Stimulated activated CD8-positive, alpha-beta memory T cell treated with anti-CD3 and anti-CD28 coated beads, Interleukin-4, amount 100 ng/mL, for 4 hours (primary cell): ENCODE data around the gene CDC5L.

Experiments used
- DNase-seq, 2 donors: peaks; one replicate each; pipeline ENCODE4 v3.0.0-alpha.2; 2020; ENCODE audit warnings: low read depth in 2 of 2, low spot score in 1 of 2

The CDC5L gene

DNA sequence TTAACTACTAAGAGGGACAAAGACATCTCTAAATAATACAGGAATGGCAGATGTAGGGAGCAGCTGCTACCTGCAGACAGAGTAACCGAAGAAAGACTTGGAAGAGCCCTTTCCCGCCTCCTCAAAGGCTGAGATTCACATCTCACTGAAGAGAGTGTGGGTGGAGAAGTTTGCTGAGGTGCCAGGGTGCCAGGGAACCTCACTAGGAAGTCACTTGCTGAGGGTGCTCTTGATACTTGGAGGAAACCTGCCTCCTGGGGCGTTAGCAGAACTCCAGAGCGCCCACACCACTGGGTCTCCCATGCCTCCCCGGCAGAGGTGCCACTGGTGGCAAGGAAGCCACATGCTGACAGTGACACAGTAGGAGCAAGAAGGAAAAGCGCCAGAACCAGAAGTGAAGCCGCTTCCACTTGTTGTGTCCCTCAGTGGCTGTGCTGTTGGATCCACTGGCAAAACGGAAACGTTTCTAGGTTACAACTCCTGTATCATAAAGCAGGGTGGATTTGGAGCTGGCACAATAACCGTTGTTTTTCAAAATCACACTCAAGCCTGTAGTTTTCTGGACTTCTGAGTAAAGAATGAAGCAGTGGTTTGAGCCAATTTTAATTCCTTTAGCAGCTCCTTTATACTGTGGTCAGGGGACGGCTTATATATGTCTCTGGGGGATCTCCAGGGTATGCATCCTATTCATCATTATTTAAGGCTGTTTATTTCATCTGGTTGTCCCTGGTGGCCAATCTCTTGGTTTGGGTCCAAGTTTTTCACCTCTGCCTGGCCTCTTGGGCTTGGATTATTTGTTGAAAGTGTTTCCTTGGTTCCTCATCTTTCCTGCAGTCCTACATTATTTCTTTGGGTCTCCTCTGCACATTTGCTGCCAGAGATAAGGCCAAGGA lies 64.5 kb downstream of the CDC5L start:
- no peak for DNase-seq

DNA sequence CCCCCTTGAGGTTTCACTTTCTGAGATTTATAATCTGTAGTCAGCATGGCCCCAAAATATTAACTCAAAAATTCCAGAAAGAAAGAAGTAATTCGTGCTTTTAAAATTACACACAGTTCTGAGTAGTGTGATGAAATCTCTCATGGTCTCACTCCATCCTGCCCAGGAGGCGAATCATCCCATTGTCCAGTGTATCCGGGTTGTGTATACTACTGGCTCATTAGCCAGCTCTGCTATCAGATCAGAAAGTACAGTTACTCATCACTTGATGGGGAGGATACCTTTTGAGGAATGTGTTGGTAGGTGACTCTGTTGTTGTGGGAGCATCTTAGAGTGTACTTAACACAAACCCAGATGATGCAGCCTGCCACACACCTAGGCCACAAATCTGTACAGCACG lies 65.2 kb downstream of the CDC5L start:
- no peak for DNase-seq

DNA sequence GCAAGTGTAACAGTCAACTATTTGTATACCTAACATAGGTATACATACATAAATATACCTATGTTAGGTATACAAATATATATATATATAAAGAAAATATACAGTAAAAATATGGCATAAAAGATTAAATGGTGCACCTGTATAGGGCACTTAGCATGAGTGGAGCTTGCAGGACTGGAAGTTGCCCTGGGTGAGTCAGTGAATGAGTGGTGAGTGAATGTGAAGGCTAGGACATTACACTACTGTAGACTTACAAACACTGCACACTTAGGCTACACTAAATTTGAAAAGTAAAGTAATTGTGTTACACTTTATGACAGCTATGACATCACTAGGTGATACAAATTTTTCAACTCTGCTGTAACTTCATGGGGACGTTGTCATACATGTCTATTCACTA lies 65.6 kb downstream of the CDC5L start:
- DNase-seq, result no peak

DNA sequence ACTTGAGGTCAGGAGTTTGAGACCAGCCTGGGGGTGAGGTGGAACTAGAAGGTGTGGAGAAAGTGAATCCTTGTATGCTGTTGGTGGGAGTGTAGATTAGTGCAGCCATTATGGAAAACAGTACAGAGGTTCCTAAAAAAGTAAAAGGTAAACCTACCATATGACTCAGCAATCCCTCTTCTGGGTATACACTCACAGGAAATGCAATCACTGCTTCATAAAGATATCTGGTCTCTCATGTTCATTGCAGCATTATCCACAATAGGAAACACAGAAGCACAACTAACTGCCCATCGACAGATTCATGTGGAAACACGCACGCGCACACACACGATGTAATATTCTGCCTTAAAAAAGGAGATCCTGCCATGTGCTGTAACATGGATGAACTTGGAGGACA lies 66.7 kb downstream of the CDC5L start:
- no peak for DNase-seq

DNA sequence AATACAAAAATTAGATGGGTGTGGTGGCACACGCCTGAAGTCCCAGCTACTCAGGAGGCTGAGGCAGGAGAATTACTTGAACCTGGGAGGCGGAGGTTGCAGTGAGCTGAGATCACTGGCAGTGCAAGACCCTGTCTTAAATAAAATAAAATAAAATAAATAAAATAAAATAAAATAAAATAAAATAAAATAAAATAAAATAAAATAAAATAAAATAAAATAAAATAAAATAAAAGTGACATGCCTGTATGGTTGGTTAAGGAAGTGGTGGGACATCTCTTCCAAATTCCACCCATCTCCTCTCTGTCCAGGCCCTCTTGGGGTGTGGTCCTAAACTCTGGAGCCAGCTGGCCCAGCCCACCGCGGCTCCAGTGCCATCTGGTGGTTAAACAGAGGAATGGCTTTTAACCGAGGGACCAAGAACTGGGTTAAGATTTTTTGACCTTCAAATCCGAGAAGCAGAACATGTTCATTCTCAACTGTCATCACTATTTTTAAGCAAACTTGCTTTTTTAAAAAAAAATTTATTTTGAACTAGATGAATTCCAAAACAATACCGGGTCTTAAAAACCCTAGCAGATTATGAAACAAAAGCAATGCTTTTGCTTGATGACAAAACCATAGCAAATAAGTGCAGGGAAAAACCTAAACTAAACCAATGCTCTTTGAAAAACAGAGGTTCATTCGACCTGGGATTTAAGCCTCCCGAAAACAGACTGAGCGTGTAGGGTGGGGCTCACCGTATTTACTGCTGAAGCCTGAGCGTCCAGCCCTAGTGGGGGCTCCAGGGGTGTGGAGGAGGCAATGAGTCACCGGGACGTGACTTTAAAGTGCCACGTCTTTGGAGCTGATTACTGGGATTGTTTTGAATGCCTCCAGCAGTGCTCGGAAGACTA lies 68.8 kb downstream of the CDC5L start:
- DNase-seq, result no peak

DNA sequence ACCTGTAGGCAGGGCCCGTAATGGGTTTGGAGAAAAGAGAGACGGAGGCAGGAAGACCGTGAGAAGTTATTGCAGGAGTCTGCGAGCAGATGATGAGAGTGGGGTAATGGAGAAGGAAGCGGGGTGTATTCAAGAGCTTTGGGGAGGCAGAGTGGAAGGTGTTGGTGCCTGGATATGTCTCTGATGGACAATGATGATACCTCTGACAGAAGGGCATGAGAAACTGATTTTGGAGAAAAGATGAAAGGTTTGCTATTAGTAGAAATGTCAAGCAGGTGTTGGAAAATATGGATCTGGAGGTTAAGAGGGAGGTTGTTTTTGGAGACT lies 69.4 kb downstream of the CDC5L start:
- DNase-seq, result no peak

DNA sequence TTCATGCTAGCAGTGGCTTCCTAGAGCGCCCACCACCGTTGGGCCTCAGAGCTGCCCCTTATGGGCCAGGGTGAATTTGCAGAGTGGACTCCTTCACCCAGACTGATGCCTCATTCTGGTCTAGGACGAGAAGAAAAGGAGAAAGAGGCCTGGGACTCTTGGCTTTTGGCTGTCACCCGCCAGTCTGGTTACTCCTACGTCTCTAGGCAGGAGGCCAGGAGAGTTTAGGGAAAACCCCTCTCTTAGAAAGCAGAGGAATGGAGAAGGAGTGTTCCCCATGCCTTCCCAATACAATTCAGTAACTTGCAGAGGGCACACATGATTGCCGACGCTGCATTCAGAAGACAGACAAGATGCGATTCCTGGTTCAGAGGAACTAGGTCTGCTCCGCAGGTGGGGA lies 70.1 kb downstream of the CDC5L start:
- no peak for DNase-seq

DNA sequence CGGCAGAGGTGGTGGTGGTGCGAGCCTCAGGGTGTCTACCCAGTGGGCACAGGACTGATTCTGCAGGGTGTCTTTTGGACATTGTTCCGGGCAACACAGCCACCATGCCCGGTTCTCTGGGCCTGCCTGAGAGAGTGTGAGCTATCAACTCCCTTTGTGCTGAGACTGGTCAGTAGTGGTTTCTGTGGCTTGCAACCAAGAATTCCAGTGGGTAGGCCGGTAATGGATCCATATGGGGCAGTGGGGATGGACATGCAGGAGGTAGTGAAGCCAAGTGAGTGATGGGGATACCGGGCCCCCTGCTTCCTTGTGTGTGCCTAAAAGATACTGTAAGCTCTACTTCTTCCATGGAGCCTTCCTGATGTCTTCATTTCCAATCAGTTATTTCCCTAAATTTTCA lies 71.0 kb downstream of the CDC5L start:
- no peak for DNase-seq

DNA sequence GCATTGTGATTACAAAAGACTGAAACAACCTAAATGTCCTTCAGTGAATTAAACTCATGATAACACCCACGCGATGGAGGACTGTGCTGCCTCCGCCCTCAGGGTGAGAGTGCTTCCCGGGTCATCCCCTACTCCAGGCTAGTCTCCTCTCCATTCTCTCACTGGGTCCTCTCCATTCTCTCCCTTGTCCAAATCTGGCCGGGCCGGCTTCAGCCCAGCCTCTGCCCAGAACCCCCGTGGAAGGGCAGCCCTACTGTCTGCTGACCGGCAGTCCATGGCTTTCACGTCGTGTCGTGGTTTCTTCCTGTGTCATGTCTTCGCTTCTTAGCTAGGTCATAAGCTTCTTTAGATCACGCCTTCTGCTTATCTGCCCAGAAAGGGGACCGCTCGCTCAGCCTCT lies 74.8 kb downstream of the CDC5L start:
- no peak for DNase-seq

DNA sequence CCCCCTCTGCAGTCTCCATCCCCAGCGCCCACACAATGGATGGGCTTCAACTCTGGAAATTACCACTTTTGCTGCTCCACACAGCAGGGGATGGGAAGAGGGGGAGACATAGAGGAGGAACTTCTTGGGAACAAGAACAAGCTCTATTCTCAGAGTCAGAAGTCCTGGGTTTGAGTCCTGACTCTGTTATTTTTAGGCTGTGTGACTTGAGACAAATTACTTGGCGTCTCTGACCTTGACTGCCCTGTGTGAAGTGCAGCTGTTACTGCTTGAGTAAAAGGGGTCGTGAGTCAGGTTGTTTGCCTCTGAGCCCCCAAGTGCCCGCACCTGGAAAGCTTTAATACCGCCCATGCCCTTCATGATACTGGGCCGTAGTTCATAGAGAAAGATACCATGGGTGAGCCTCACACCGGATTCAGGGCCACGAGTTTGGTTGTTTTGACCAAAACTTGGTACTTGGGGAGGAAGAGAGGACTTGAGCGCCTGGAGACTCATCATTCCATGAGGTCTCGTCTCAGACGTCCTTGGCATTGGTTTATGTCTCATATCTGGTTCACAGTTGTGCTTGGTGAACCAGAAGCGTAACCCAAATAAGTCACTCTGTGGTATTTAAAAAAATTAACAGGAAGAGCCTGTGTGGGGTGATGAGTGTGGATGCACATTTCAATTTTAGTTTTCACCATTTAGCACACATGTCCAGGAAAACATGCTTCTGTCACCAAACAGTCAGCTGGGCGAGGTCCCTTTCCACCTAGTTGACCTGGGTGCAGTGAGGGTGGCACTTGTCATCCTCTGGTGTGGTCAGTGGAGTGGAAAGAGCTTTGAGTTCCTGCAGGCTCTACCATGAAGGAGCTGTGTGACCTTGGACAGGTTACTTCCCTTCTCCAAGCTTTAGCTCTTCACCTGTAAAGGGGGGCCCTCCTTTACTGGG lies 75.6 kb downstream of the CDC5L start:
- DNase-seq, result no peak

DNA sequence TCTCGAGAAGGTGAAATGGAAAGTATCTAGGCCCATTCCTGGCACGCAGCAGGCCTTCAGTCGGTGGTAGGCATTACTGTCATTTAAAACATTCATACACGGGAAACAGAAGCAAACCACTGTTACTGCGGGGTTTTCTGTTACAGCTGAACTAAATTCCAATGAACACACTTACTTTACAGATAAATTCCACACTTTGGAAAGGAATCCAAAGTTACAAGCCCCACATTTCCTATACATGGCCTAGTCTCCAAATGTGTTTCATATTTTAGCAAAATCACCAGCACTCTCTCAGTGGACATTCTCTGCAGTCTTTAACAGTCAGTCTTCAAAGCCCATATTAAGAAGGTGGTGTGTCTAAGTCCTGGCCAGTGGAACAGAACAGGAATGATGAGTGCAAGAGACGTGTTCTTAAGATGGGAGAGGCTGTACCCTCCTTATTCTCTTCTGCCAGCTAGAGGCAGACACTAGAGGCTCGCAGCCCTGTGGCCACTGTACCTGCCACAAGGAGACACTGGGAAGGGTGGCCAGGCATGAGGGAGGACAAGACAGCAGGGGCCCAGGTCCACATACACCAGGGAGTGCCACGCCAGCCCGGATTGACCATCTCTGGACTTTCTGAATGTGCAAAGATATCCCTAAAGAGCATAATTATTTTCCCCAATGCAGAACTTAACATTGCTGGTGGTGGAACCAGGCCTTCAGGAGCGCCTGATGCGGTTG lies 76.4 kb downstream of the CDC5L start:
- DNase-seq, result no peak

DNA sequence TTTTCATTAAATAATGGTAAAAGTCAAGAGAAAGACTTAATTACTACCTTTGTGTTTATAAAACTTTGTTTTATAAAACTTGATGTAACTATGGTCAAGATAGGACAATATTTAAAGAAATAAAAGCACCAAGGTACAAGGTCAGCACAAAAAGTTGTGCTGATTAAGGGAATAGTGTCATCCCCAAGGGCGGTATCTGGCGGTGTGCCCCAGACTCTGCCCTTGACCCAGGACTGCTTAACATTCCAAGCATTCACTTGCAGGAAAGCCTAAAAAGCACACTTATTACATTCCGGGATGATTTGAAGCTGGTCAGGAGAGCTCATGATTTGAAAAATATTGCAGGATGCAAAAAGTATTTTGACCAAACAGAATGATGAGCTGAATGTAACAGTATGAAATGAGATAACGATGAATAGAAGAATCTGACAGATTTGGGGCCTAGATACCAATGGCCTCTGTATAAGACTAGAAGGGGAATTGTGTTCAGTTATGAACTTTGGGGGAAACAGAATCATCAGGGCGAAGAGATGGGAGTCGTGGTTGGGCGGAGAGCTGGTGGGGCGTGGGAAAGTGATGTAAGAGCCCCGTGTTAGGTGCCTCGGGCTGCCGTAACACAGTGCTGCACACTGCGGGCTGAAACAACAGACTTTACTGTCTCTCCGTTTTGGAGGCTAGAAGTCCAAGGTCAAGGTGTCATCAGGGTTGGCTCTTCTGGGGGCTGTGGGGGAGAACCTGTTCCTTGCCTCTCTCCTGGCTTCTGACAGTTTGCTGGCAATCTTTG lies 77.2 kb downstream of the CDC5L start:
- DNase-seq, result no peak

DNA sequence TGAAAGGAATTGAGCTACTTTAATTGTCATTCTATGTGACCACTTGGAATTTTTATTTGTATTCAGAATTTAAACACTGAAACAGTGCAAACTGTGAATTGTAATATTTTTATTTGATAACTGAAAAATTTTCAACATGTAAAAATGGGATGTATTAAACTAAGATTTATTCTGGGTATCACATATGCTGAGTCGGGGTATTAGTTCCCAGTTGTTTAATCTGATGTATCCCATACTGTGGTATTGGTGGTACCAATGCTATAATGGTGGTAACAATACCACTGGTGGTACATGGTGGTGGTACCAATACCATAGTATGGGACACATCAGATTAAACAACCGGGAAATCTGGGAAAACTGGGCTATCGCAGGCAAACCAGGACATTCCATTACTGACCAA lies 79.4 kb downstream of the CDC5L start:
- no peak for DNase-seq

DNA sequence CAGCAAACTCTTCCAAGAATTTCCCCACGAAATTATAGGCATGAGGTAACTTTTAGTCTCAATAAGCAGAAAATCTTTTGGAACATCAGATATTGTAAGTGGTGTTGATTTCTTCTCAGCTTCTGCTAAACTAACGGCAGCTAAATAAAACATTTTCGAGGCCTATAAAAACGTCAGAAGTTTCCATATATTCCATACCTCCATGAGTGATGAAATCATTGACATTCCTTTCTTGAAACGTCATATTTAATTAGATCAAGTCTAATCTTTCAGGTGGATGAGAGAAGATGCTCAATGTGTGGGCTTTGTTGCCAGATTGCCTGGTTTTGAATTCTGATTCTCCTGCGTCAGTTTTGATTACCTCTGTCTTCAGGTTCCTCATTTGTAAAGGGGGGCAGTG lies 81.3 kb downstream of the CDC5L start:
- no peak for DNase-seq

DNA sequence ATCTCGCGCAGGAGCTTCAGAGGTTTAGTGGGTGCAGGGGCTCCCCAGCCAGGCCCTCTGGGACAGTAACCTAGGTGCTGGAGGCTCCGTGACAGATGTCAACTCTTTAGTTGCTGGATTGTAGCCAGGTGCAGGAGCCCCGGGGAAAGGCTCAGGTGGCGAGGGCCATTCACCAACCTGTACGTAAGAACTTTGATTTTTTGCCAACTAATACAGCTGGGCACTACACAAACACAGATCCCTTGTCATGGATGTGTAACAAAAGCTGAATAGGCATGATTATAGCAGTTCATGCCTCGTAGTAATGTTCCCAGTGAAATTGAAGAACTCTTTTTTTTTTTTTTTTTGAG lies 82.6 kb downstream of the CDC5L start:
- no peak for DNase-seq

DNA sequence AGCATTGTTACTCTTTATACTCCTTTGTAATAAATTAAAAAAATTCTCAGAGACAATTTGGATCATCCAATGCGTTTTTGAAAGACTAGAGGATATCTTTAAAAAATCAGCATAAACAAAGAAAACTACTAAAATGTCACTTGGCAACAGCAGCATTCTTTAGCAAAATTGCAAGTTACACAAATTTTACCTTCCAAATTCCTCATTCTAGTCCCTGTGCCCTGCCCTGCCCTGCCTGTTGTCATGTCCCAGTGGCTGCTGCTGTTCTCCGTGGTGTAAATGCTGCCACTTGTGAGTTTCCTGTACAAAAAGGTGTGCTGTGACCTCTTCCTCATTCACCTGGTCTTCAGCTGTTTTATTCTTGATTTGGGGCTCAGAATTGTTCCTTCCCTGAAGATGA lies 83.2 kb downstream of the CDC5L start:
- no peak for DNase-seq

DNA sequence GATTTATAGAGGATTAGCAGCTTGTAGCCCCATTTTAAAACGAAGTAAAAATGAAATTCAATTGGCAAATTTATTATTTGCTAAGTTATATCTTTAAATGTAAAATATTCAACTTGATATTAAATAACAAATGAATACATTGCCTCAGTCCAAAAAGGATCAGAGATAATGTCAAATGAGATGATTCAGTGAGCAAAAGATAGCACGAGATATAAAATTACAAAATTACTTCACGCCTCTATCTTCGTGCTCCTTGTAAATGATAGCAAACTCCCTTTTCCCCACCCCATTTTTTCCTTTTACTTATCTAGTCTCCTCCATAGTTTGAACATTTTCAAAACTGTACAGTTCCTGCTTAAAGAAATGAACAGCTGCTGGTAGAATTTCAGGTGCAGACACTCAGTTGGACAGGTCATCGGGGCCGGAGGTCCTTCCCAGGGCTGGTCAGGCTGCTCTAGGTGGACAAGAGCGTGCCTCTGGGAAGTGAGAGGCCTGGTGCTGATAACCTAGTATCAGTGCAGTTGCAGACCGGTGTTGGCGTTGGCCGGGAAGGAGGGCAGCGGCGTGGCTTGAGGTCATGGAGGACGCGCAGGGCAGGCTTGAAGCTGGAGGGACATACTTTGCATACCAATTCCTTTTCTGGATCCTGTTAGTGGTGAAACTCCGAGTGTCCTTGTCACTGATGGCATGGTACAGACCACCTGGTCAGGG lies 83.9 kb downstream of the CDC5L start:
- no peak for DNase-seq

DNA sequence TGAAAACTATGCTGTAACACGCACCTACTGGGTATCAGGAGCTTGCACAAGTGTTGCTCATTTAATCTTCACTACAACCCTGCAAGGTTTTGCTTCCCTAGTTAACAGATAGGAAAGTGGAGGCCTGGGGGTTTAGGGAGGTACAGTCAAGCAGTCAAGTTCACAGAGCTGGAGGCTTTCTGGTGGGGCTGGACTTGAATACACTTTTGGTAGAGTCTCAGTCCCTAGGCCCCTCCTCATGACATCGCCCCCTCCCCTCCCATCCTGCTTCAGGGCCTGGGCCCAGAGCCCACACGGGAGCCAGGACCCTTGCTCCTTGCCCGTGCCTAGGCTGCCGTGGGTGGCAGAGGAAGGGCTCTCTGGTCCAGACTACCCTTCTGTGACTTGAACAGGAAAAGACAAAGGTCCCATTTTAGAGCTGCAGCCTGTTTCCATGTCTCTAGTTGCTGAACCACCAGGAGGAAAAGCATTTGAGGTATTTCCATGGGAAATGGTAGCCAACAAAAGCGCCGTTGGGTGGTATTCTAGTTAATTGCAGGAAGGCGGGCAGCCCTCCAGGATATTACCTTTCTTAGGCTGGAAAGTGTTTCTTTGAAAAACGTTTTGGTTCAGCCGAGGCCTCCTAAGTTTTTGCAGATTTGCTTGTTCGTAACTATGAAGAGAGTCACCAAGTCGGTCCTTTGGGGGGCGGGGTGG lies 84.9 kb downstream of the CDC5L start:
- DNase-seq, result no peak
